Mammary epithelial cell (primary cell): Measurements from ENCODE around the gene TRPM1.

Experiments used
- CTCF ChIP-seq, 2 donors: IDR thresholded peaks in 1 of 2; conservative IDR thresholded peaks in 1 of 2; 2 replicates each; pipeline ENCODE4 v1.5.1; 2011 to 2012; ENCODE audit warnings: inconsistent platforms in 2 of 2, low read length in 2 of 2, mild to moderate bottlenecking in 2 of 2, control low read depth in 1 of 2, low read depth in 1 of 2; ENCODE audit not compliant: insufficient read depth in 1 of 2; ENCODE audit errors: extremely low read depth in 1 of 2
- EZH2 ChIP-seq: IDR thresholded peaks from 2 replicates; pipeline ENCODE4 v1.6.1; 2012; ENCODE audit warnings: low read length, inconsistent platforms, borderline replicate concordance

GRCh38 chr15:30991255-30992235 lies 110.0 kb downstream of the TRPM1 start, which contains the start of gene MTMR10:
- peak in 1 of 2 donors; percentile 10 for TF ChIP-seq CTCF (conservative IDR thresholded peaks at IDR 0.05 in 1 of 2, IDR thresholded peaks at IDR 0.05 in 1 of 2; ENCODE audit: extremely low read depth in 1 of 2, insufficient read depth in 1 of 2, low read depth in 1 of 2, low read length in 2 of 2)
- no peak for TF ChIP-seq EZH2
